Smooth muscle cell (in vitro differentiated cells): ENCODE results near the gene TRIM2. TPM values are rescaled to one million over a fixed set of nuclear protein-coding genes. Genes with fewer than 3 reads are reported as not detected.
A peak's percentile ranks its signal among the peaks of the same experiment; 100 is the strongest.

ENCODE experiments used
- DNase-seq: peaks from one replicate; lab custom pipeline; 2025; ENCODE audit not compliant: unreplicated experiment; lab: John Stamatoyannopoulos, UW
- H2AFZ ChIP-seq: fragments of 200-600 bp; sonication (generic); 2 replicates; pipeline ENCODE4 v1.6.0; 2016; ENCODE audit warnings: antibody characterized with exemption, low read depth, mild to moderate bottlenecking
- H3F3A ChIP-seq: fragments of 200-600 bp; sonication (generic); 2 replicates; pipeline ENCODE4 v1.6.0; 2017; ENCODE audit warnings: antibody characterized with exemption, low read depth
- H3K27ac ChIP-seq: fragments of 200-600 bp; sonication (generic); 2 replicates; pipeline ENCODE4 v1.5.1; 2016; ENCODE audit warnings: low read depth, mild to moderate bottlenecking
- H3K27me3 ChIP-seq: fragments of 200-600 bp; sonication (generic); 2 replicates; pipeline ENCODE4 v1.6.1; 2016; ENCODE audit warnings: low read depth, mild to moderate bottlenecking
- H3K36me3 ChIP-seq: fragments of 200-600 bp; sonication (generic); 2 replicates; pipeline ENCODE4 v1.5.1; 2016; ENCODE audit warnings: low read depth
- H3K4me1 ChIP-seq: fragments of 200-600 bp; sonication (generic); 2 replicates; pipeline ENCODE4 v1.5.1; 2016; ENCODE audit warnings: low read depth
- H3K4me2 ChIP-seq: fragments of 200-600 bp; sonication (generic); 2 replicates; pipeline ENCODE4 v1.6.0; 2016; ENCODE audit warnings: mild to moderate bottlenecking
- H3K4me3 ChIP-seq: fragments of 200-600 bp; sonication (generic); 2 replicates; pipeline ENCODE4 v1.5.1; 2016; ENCODE audit warnings: mild to moderate bottlenecking
- H3K79me2 ChIP-seq: fragments of 200-600 bp; sonication (generic); 2 replicates; pipeline ENCODE4 v1.6.0; 2016; ENCODE audit warnings: low read depth, mild to moderate bottlenecking
- H3K9ac ChIP-seq: fragments of 200-600 bp; sonication (generic); 2 replicates; pipeline ENCODE4 v1.6.0; 2016; ENCODE audit warnings: low read depth
- H3K9me3 ChIP-seq: fragments of 200-600 bp; sonication (generic); replicated peaks from 2 replicates; pipeline ENCODE4 v1.5.1; 2016; ENCODE audit warnings: low read depth
- H4K20me1 ChIP-seq: fragments of 200-600 bp; sonication (generic); 2 replicates; pipeline ENCODE4 v1.6.0; 2016; ENCODE audit warnings: low read depth
- CTCF ChIP-seq: fragments of 200-600 bp; sonication (generic); IDR thresholded peaks from 2 replicates; pipeline ENCODE4 v1.5.1; 2017; ENCODE audit warnings: borderline replicate concordance, mild to moderate bottlenecking, antibody characterized with exemption; ENCODE audit not compliant: insufficient read depth, poor library complexity, severe bottlenecking
- WGBS: methylation state at CpG from one replicate; pipeline ENCODE4 v1.1.7; 2016; ENCODE audit warnings: low lambda C conversion rate; 5-methylcytosine and 5-hydroxymethylcytosine counted together
- polyA plus RNA-seq: library from polyadenylated mRNA; unstranded; fragments of >200 nt; fragmentation: Nextera tagmentation; extraction: Ambion mirVana; gene quantifications from 2 replicates; pipeline ENCODE4 v1.2.1, GENCODE V29; 2016
- total RNA-seq: library from RNA; depleted of rRNA; stranded (reverse); fragments of >200 nt; gene quantifications from 2 replicates; pipeline ENCODE4 v1.2.3, GENCODE V29; 2014

Gene TRIM2
- total RNA-seq: 29.4 and 33.4 TPM in 2 replicates
- polyA plus RNA-seq: 8.0 and 9.1 TPM in 2 replicates

DNA sequence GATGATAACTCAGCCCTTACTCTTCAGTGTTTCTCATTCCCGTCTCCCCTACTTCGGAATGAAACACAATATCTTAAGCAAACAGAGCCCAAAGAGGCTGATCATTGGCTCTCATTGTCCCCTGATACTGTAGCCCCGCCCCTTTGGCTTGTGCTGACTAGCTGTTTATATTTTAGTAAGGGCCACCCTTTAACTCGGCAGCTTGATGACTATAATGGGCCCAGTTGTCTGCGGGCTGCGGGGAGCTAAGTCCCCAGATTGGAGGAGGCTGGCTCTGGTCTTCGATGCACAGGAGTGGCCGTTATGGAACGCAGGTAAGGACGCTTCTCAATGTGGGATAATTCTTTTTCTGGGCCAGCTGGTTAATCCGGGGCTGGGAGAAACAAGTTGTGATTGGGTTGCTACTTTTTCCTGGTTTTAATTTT lies at the start of gene TRIM2:
TRIM2 (plus strand) TSS at position 197 of the 425 bp plus-strand sequence; CDS start at position 285, 88 bp downstream.
- H3K4me2 ChIP-seq: peak within 1 kb of the TSS; percentile 79
- H2AFZ ChIP-seq: peak within 1 kb of the TSS; percentile 21
- peak within 1 kb of the TSS; percentile 36 for H3K27ac ChIP-seq
- TF ChIP-seq CTCF: no peak
- peak within 1 kb of the TSS; percentile 0 for H3K9ac ChIP-seq
- peaks cover 29% of the 10 kb centered on the region for H3K4me1 ChIP-seq
- no peaks in the 10 kb centered on the region for H3K36me3 ChIP-seq
- 6% methylated on average over 11 of the region's 11 CpGs for WGBS
- H3K79me2 ChIP-seq: no peaks in the 10 kb centered on the region
- no peaks in the 10 kb centered on the region for H3F3A ChIP-seq
- no peaks in the 10 kb centered on the region for H3K27me3 ChIP-seq
- H3K9me3 ChIP-seq: no peaks in the 10 kb centered on the region
- peak; percentile 21 for DNase-seq
- H4K20me1 ChIP-seq: no peaks in the 10 kb centered on the region
- H3K4me3 ChIP-seq: peak within 1 kb of the TSS; percentile 35

DNA sequence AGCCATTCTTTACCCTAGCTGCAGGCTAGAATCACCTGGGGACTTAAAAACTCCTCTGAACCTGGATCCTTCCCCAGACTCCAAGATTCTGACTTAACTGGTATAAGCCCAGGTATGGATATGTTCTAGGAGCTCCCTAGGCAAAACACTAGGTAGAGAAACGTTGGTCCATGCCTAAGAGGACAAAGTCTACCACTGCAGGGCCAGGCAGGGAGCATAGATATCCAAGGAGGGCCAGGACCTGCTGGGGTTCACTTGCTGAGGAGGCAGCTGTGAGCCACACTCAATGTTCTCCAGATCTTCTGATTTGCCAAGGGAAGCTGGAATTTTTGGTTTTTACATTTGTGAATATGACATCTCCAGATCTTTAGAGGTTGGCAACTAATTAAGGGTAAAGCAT lies 48.6 kb upstream of the TRIM2 start:
- TF ChIP-seq CTCF: no peak
- Histone ChIP-seq H3K9ac (no peak overlapping the region), H3K36me3 (no peaks in the 10 kb centered on the region), H4K20me1 (no peaks in the 10 kb centered on the region), H3K9me3 (no peaks in the 10 kb centered on the region), H3K27ac (no peak overlapping the region), H3K79me2 (no peaks in the 10 kb centered on the region), H3K27me3 (no peaks in the 10 kb centered on the region), H3K4me1 (peaks cover 11% of the 10 kb centered on the region), H3K4me3 (no peak overlapping the region), H3K4me2 (no peak overlapping the region), H2AFZ (no peak overlapping the region), H3F3A (peaks cover 8% of the 10 kb centered on the region)
- 76% methylated on average over 1 of the region's 1 CpG for WGBS
- DNase-seq: no peak

- TF ChIP-seq CTCF: peak; percentile 10
- WGBS: 29% methylated on average over 4 of the region's 4 CpGs
These were observed 48.0 kb upstream of the TRIM2 start for GRCh38 chr4:153156263-153156662.

GRCh38 chr4:153156721-153157120 lies 47.5 kb upstream of the TRIM2 start:
- no peaks in the 10 kb centered on the region for H3K9me3 ChIP-seq
- H3K79me2 ChIP-seq: no peaks in the 10 kb centered on the region
- 85% methylated on average over 5 of the region's 5 CpGs for WGBS
- no peak for TF ChIP-seq CTCF
- H4K20me1 ChIP-seq: no peaks in the 10 kb centered on the region
- peaks cover 8% of the 10 kb centered on the region for H3K4me1 ChIP-seq
- no peak overlapping the region for H3K4me3 ChIP-seq
- H3K36me3 ChIP-seq: no peaks in the 10 kb centered on the region
- no peak overlapping the region for H2AFZ ChIP-seq
- no peak overlapping the region for H3K9ac ChIP-seq
- H3F3A ChIP-seq: peaks cover 8% of the 10 kb centered on the region
- no peak overlapping the region for H3K27ac ChIP-seq
- no peaks in the 10 kb centered on the region for H3K27me3 ChIP-seq
- H3K4me2 ChIP-seq: no peak overlapping the region
- no peak for DNase-seq

More at GRCh38 chr4:153156263-153156662, 48.0 kb upstream of the TRIM2 start:
- Histone ChIP-seq H3K4me2 (no peak overlapping the region), H3K27me3 (no peaks in the 10 kb centered on the region), H3K79me2 (no peaks in the 10 kb centered on the region), H3K9ac (no peak overlapping the region), H4K20me1 (no peaks in the 10 kb centered on the region), H2AFZ (no peak overlapping the region), H3K4me1 (peaks cover 11% of the 10 kb centered on the region), H3K27ac (no peak overlapping the region), H3K36me3 (no peaks in the 10 kb centered on the region), H3F3A (peaks cover 8% of the 10 kb centered on the region), H3K4me3 (no peak overlapping the region), H3K9me3 (no peaks in the 10 kb centered on the region)
- DNase-seq: no peak
